Fibroblast of lung (primary cell): ENCODE data around the gene SDK1. TPM values are rescaled to one million over a fixed set of nuclear protein-coding genes. Genes with fewer than 3 reads are reported as not detected.

ENCODE experiments used
- DNase-seq, 2 donors: peaks; one replicate each; pipeline versions ENCODE4 v3.0.0 to v3.0.0-alpha.2; 2010; ENCODE audit warnings: low read depth in 2 of 2
- H2AFZ ChIP-seq: 2 replicates; pipeline ENCODE4 v1.5.1; 2012; ENCODE audit warnings: low read length, control low read depth, inconsistent platforms
- H3K27ac ChIP-seq: 2 replicates; pipeline ENCODE4 v1.5.1; 2011; ENCODE audit warnings: low read length, control low read depth; ENCODE audit not compliant: insufficient read depth
- H3K27me3 ChIP-seq: 2 replicates; pipeline ENCODE4 v1.5.1; 2011; ENCODE audit warnings: mild to moderate bottlenecking, low read length; ENCODE audit not compliant: control insufficient read depth, insufficient read depth
- H3K36me3 ChIP-seq: 2 replicates; pipeline ENCODE4 v1.5.1; 2011; ENCODE audit warnings: low read length; ENCODE audit not compliant: control insufficient read depth, insufficient read depth
- H3K4me1 ChIP-seq: 2 replicates; pipeline ENCODE4 v1.5.1; 2011; ENCODE audit warnings: low read length; ENCODE audit not compliant: control insufficient read depth, insufficient read depth; ENCODE audit errors: extremely low read depth
- H3K4me2 ChIP-seq: 2 replicates; pipeline ENCODE4 v1.5.1; 2011; ENCODE audit warnings: low read length, control low read depth; ENCODE audit not compliant: insufficient read depth; ENCODE audit errors: extremely low read depth
- H3K4me3 ChIP-seq, 4 experiments: fragments of 200-600 bp in 1 of 4; sonication (generic) in 1 of 4; replicated peaks in 1 of 4; 2 replicates each; pipeline ENCODE4 v1.5.1; 2011 to 2016; ENCODE audit warnings: low read length in 4 of 4, low read depth in 3 of 4, mild to moderate bottlenecking in 3 of 4, control low read depth in 2 of 4, inconsistent platforms in 1 of 4, mixed read lengths in 1 of 4; ENCODE audit not compliant: insufficient read depth in 1 of 4; ENCODE audit errors: control extremely low read depth in 1 of 4
- H3K79me2 ChIP-seq: 2 replicates; pipeline ENCODE4 v1.5.1; 2012; ENCODE audit warnings: mild to moderate bottlenecking, low read length, inconsistent platforms; ENCODE audit not compliant: control insufficient read depth, insufficient read depth
- H3K9ac ChIP-seq: 2 replicates; pipeline ENCODE4 v1.5.1; 2011; ENCODE audit warnings: mild to moderate bottlenecking, low read length, control low read depth; ENCODE audit not compliant: insufficient read depth
- H3K9me3 ChIP-seq: 2 replicates; pipeline ENCODE4 v1.5.1; 2012; ENCODE audit warnings: low read depth, low read length; ENCODE audit not compliant: control insufficient read depth, insufficient read depth
- H4K20me1 ChIP-seq: 2 replicates; pipeline ENCODE4 v1.5.1; 2011; ENCODE audit warnings: low read length; ENCODE audit not compliant: control insufficient read depth, insufficient read depth; ENCODE audit errors: extremely low read depth
- CTCF ChIP-seq, 2 donors: IDR thresholded peaks in 1 of 2; conservative IDR thresholded peaks in 1 of 2; 1 replicate in 1 of 2; 2 replicates in 1 of 2; pipeline ENCODE4 v1.5.1; 2011 to 2012; ENCODE audit warnings: low read length in 2 of 2, control low read depth in 1 of 2, inconsistent platforms in 1 of 2, low read depth in 1 of 2, mild to moderate bottlenecking in 1 of 2
- EZH2 ChIP-seq: IDR thresholded peaks from 2 replicates; pipeline ENCODE4 v1.5.1; 2012; ENCODE audit warnings: low read length, control low read depth, mild to moderate bottlenecking; ENCODE audit errors: missing control alignments
- polyA plus RNA-seq, 2 donors: library from polyadenylated mRNA; depleted of rRNA in 1 of 2; stranded (reverse) in 1 of 2; unstranded in 1 of 2; fragments of >200 nt; gene quantifications; 2 replicates each; pipeline ENCODE4 v1.2.1, GENCODE V29; 2011 to 2012; ENCODE audit warnings: missing spikeins in 1 of 2
- total RNA-seq: library from RNA; depleted of rRNA; stranded (reverse); fragments of >200 nt; gene quantifications from 2 replicates; pipeline ENCODE4 v1.2.1, GENCODE V29; 2014

SDK1 gene
- total and polyA plus RNA-seq, 2 donors (not counting 1 experiment from before 2014, with no cell fraction given): 1.0 to 8.6 TPM

GRCh38 chr7:3495530-3495929 is 194.5 kb downstream of the SDK1 start:
- no peaks in the 10 kb centered on the region for H3K4me1 ChIP-seq
- H3K27ac ChIP-seq: no peak overlapping the region
- H3K27me3 ChIP-seq: no peaks in the 10 kb centered on the region
- H4K20me1 ChIP-seq: no peaks in the 10 kb centered on the region
- H3K9ac ChIP-seq: no peak overlapping the region
- TF ChIP-seq EZH2 (no peak), CTCF (conservative IDR thresholded peaks at IDR 0.05 in 1 of 2, IDR thresholded peaks at IDR 0.05 in 1 of 2; ENCODE audit: low read depth in 1 of 2, low read length in 2 of 2) (no peak)
- no peaks in the 10 kb centered on the region for H3K79me2 ChIP-seq
- no peaks in the 10 kb centered on the region for H3K9me3 ChIP-seq
- H3K36me3 ChIP-seq: no peaks in the 10 kb centered on the region
- DNase-seq: no peak
- H3K4me3 ChIP-seq: no peak overlapping the region
- no peak overlapping the region for H3K4me2 ChIP-seq
- no peak overlapping the region for H2AFZ ChIP-seq

GRCh38 chr7:3495954-3496353 is 194.9 kb downstream of the SDK1 start:
- Histone ChIP-seq H4K20me1 (no peaks in the 10 kb centered on the region), H3K36me3 (no peaks in the 10 kb centered on the region), H3K4me1 (no peaks in the 10 kb centered on the region), H3K27ac (no peak overlapping the region), H2AFZ (no peak overlapping the region), H3K4me3 (no peak overlapping the region), H3K9me3 (no peaks in the 10 kb centered on the region), H3K9ac (no peak overlapping the region), H3K4me2 (no peak overlapping the region), H3K27me3 (no peaks in the 10 kb centered on the region), H3K79me2 (no peaks in the 10 kb centered on the region)
- no peak for DNase-seq
- no peak for TF ChIP-seq EZH2
- TF ChIP-seq CTCF (conservative IDR thresholded peaks at IDR 0.05 in 1 of 2, IDR thresholded peaks at IDR 0.05 in 1 of 2; ENCODE audit: low read depth in 1 of 2, low read length in 2 of 2): no peak

DNA sequence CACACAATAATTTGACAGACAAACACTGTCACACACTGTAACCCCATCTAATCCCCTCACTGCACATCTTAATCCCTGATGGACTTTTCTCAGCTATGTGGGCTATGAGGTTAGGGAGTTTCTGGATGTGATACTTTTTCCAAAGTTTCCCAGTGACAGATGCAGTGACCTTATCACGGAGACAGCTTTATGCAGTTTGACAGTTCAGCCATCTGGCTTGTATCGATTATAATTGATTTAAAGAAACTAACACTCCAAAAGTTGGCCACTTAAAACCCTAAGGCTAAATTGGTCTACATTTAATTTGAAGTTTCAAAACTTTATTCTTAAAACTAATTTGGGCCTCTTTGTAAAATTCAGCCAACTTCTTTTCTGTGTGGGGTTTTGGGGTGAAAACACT is 196.7 kb downstream of the SDK1 start:
- no peak overlapping the region for H3K4me2 ChIP-seq
- no peaks in the 10 kb centered on the region for H4K20me1 ChIP-seq
- H3K9ac ChIP-seq: no peak overlapping the region
- no peaks in the 10 kb centered on the region for H3K79me2 ChIP-seq
- H2AFZ ChIP-seq: no peak overlapping the region
- no peak overlapping the region for H3K27ac ChIP-seq
- no peaks in the 10 kb centered on the region for H3K36me3 ChIP-seq
- TF ChIP-seq EZH2: no peak
- H3K4me3 ChIP-seq: no peak overlapping the region
- H3K4me1 ChIP-seq: no peaks in the 10 kb centered on the region
- no peaks in the 10 kb centered on the region for H3K27me3 ChIP-seq
- no peaks in the 10 kb centered on the region for H3K9me3 ChIP-seq
- DNase-seq: no peak
